GM12891 (cell line): ENCODE results near the gene ASPG.

Experiments used
- DNase-seq: peaks from one replicate; pipeline ENCODE4 v3.0.0; 2011; ENCODE audit warnings: low spot score; ENCODE audit not compliant: insufficient read length
- FAIRE-seq: peaks from 2 replicates; lab custom pipeline; 2011; peaks lifted over from hg19 to GRCh38; lab: Jason Lieb, UNC
- PAX5 ChIP-seq: IDR thresholded peaks from 2 replicates; pipeline ENCODE4 v1.6.1; 2011; ENCODE audit warnings: low read length, moderate library complexity, mild to moderate bottlenecking; ENCODE audit not compliant: insufficient read depth, severe bottlenecking
- POLR2A ChIP-seq: IDR thresholded peaks from 2 replicates; pipeline ENCODE4 v1.6.1; 2011; ENCODE audit warnings: low read depth, low read length, control low read depth
- POLR2AphosphoS5 ChIP-seq: IDR thresholded peaks from 2 replicates; pipeline ENCODE4 v1.6.1; 2011; ENCODE audit warnings: low read depth, low read length, control low read depth
- POU2F2 ChIP-seq: IDR thresholded peaks from 2 replicates; pipeline ENCODE4 v1.6.1; 2011; ENCODE audit warnings: low read depth, mild to moderate bottlenecking, control low read depth, low read length, moderate library complexity
- SPI1 ChIP-seq: IDR thresholded peaks from 2 replicates; pipeline ENCODE4 v1.6.1; 2011; ENCODE audit warnings: low read depth, low read length, control low read depth
- TAF1 ChIP-seq: IDR thresholded peaks from 2 replicates; pipeline ENCODE4 v1.6.1; 2011; ENCODE audit warnings: low read depth, low read length, control low read depth

The ASPG gene

DNA sequence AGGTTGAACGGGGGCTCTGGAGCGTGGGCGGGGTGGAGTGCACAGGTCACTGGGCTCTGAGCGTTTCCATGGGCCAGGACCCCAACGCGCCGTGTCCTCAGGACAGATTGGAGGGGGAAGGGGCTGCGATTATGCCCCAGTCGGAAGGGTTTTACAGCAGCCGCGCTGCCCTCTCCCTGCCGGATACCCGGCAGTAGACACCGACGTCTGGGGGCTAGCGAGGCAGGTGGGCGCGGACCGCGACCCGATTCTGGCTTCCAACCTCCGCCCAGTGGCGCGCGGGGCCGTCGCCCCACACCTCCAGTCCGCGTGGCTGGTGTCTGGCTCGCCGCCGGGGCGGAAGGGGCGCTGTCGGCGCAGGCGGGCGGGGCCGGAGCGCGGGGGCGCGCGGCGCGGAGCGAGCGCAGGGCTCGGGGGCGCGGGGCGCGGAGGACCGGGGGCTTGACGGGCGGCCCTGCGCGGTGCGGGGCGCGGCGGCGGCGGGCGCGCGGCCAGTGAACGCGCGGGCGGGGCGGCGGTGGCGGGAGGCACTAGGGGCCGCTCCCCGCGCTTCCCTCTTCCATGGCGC is 50.5 kb downstream of the ASPG start:
- TF ChIP-seq SPI1 (no peak), TAF1 (no peak), POLR2A (no peak), PAX5 (no peak), POLR2AphosphoS5 (no peak), POU2F2 (no peak)
- DNase-seq (no peak), FAIRE-seq (no peak)

DNA sequence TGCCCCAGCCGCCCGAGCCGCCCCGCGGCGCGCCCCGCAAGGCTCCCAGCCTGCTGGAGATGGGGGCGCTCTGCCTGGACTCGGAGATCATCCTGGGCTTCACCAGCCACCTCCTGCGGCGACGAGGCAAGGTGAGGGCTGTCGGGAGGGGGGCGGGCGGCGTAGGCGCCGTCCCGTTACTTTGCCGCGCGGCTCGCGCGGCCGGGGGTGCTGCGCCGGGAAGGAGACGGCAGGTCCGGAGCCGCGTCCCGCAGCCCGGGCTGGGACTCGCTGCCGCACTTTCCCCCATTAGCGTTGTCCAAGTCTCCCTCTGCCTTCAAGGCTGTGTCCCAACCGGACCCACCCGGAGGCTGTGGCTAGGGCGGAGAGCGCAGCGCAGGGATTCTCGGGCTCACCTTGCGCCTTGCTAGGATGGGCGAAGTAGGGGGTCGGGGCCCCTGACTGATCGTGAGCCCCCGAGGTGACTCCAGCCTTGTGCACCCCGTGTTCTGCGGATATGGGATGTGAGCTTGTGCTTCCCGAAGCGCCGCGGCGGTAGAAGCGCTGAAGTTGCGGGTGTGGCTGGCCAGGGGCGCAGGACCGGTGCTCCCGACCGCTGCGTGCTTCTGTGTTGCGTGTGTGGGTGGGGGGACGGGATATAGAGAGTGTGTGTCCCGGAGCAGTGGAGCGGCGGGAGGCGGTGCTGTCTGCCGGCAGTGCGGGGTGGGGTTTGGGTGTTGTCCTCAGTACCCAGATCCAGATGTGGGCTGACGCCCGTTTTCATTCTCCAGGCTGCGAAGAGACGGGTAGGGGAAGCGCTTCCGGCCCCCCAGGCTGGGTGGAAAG is 51.2 kb downstream of the ASPG start:
- DNase-seq: no peak
- no peak for FAIRE-seq
- no peak for TF ChIP-seq POU2F2
- TF ChIP-seq PAX5: no peak
- TF ChIP-seq POLR2A: no peak
- TF ChIP-seq SPI1: no peak
- TF ChIP-seq POLR2AphosphoS5: no peak

GRCh38 chr14:104137297-104138097 is 52.0 kb downstream of the ASPG start:
- FAIRE-seq (no peak), DNase-seq (peak; percentile 94)
- no peak for TF ChIP-seq PAX5
- no peak for TF ChIP-seq POU2F2
- TF ChIP-seq POLR2AphosphoS5: no peak
- TF ChIP-seq POLR2A: no peak
- TF ChIP-seq TAF1: no peak
- no peak for TF ChIP-seq SPI1

GRCh38 chr14:104138098-104138717 is 52.7 kb downstream of the ASPG start, which contains the start of gene KIF26A:
Gene KIF26A (plus strand): TSS chr14:104138587. CDS start chr14:104138723, 136 bp downstream.
- no peak for FAIRE-seq
- TF ChIP-seq POU2F2: no peak
- no peak for TF ChIP-seq SPI1
- TF ChIP-seq TAF1: no peak
- TF ChIP-seq PAX5: no peak
- TF ChIP-seq POLR2A: no peak
- no peak for TF ChIP-seq POLR2AphosphoS5
- no peak for DNase-seq

- FAIRE-seq (no peak), DNase-seq (no peak)
- TF ChIP-seq POU2F2: no peak
- TF ChIP-seq SPI1: no peak
- no peak for TF ChIP-seq POLR2A
- no peak for TF ChIP-seq POLR2AphosphoS5
- TF ChIP-seq PAX5: no peak
- TF ChIP-seq TAF1: no peak
Observed at GRCh38 chr14:104138718-104139459, 53.4 kb downstream of the ASPG start.

DNA sequence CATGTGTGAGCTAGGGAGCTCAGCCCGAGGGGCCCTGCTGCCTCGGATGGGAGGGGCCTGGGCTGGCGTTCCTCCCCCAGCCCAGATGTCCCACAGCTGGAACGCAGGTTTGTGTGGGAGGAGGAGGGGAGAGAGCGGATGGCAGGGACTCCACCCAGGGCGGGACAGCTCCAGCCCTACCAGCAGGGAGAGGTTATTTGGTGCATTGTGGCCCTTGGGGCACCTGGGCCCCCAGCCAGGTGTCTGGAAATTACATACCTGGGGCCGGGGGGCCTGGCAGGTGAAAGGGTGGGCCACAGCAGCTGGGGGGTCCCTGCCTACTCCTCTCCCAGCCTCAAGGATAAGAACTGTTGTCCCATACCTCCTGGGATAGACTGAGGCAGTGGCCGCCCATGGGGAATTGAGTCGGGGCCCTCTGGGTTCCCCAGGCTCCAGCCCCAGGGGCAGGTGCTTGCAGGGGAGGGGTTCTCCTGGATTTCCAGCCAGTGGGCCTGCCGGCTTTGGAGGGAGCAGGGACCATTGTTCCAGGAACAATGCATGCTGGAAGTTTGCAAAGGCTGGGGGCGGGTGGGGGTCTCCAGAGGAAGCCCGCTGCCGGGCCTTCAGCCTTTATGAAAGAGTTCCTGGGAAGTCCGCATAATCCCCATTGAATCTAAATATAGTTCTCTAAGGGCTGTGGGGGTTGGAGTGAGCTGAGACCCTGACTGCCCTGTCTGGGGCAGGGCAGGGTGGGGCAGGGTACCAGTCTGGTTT is 54.1 kb downstream of the ASPG start:
- no peak for DNase-seq
- FAIRE-seq: no peak
- TF ChIP-seq SPI1 (no peak), PAX5 (no peak), POU2F2 (no peak), TAF1 (no peak), POLR2AphosphoS5 (no peak)

- TF ChIP-seq PAX5: no peak
- no peak for TF ChIP-seq TAF1
- TF ChIP-seq POU2F2: no peak
- FAIRE-seq: no peak
- DNase-seq: no peak
Observed at GRCh38 chr14:104140213-104140462, 54.6 kb downstream of the ASPG start.

- DNase-seq (no peak), FAIRE-seq (no peak)
- TF ChIP-seq SPI1 (no peak), POLR2AphosphoS5 (no peak), POU2F2 (no peak), POLR2A (no peak), TAF1 (no peak), PAX5 (no peak)
Observed at GRCh38 chr14:104140463-104141331, 55.2 kb downstream of the ASPG start.
